Measurements from ENCODE around the gene ALDH8A1. TPM values are rescaled to one million over a fixed set of nuclear protein-coding genes. Genes with fewer than 3 reads are reported as not detected.

ALDH8A1 gene
- total and polyA plus RNA-seq, 4 donors, result 0.30 to 1.1 (median 0.57) TPM

DNA sequence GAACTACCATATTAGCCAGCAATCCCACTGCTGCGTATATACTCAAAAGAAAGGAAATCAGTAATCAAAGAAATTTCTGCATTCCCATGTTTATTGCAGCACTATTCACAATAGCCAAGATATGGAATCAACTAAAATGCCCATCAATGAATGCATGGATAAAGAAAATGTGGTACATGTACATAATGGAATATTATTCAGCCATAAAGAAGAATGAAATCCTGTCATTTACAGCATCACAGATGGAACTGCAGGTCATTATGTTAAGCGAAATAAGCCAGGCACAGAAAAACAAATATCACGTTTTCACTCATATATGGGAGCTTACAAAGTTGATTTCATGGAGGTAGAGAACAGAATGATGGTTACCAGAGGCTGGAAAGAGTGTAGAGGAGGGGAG lies 65.1 kb downstream of the ALDH8A1 start:
- ATAC-seq (ENCODE audit: insufficient read depth, low FRiP score), result no peak
- H3K9ac ChIP-seq (ENCODE audit: insufficient read depth in 1 of 2, low read length in 2 of 2), result no peak overlapping the region
- H3K27me3 ChIP-seq (ENCODE audit: control insufficient read depth in 3 of 3, insufficient read depth in 3 of 3, low read length in 2 of 3), result no peaks in the 10 kb centered on the region
- no peak for DNase-seq
- H3K27ac ChIP-seq (ENCODE audit: low read depth in 1 of 2, low read length in 1 of 2), result no peak overlapping the region
- no peak overlapping the region for H3K4me3 ChIP-seq
- no peaks in the 10 kb centered on the region for H3K36me3 ChIP-seq (ENCODE audit: control insufficient read depth in 4 of 4, insufficient read depth in 4 of 4, low read length in 4 of 4)
- H3K4me1 ChIP-seq (ENCODE audit: control insufficient read depth in 5 of 5, insufficient read depth in 5 of 5, low read length in 5 of 5), result no peaks in the 10 kb centered on the region
- TF ChIP-seq, protein P1, sequence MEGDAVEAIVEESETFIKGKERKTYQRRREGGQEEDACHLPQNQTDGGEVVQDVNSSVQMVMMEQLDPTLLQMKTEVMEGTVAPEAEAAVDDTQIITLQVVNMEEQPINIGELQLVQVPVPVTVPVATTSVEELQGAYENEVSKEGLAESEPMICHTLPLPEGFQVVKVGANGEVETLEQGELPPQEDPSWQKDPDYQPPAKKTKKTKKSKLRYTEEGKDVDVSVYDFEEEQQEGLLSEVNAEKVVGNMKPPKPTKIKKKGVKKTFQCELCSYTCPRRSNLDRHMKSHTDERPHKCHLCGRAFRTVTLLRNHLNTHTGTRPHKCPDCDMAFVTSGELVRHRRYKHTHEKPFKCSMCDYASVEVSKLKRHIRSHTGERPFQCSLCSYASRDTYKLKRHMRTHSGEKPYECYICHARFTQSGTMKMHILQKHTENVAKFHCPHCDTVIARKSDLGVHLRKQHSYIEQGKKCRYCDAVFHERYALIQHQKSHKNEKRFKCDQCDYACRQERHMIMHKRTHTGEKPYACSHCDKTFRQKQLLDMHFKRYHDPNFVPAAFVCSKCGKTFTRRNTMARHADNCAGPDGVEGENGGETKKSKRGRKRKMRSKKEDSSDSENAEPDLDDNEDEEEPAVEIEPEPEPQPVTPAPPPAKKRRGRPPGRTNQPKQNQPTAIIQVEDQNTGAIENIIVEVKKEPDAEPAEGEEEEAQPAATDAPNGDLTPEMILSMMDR (IDR thresholded peaks at IDR 0.05; ENCODE audit: control extremely low read depth, extremely low read depth), result no peak
- WGBS, 2 donors, result 97% methylated on average over 3 of the region's 3 CpGs
- no peaks in the 10 kb centered on the region for H3K9me3 ChIP-seq (ENCODE audit: control insufficient read depth in 4 of 4, insufficient read depth in 3 of 4, low read length in 3 of 4)

DNA sequence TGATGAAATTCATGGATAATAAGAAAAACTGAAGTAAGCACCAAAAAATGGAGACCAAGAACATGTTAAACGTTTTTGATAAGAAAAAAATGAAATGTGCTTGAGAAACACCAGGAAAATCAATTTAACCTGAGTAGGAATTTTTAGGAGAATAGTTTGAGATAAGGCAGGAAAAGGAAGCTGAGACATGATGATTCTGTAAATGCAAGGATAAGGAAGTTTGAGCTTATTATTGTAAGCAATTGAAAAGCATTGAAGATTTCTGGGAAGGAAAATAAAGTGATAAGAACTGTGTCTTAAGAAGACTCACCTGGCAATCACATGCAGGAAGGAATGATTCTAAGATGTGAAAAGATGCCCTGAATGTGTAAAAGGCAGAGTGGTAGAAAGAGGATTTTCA lies 66.6 kb downstream of the ALDH8A1 start:
- no peaks in the 10 kb centered on the region for H3K9me3 ChIP-seq (ENCODE audit: control insufficient read depth in 4 of 4, insufficient read depth in 3 of 4, low read length in 3 of 4)
- no peak overlapping the region for H3K9ac ChIP-seq (ENCODE audit: insufficient read depth in 1 of 2, low read length in 2 of 2)
- no peak for ATAC-seq (ENCODE audit: insufficient read depth, low FRiP score)
- H3K36me3 ChIP-seq (ENCODE audit: control insufficient read depth in 4 of 4, insufficient read depth in 4 of 4, low read length in 4 of 4), result no peaks in the 10 kb centered on the region
- no peak overlapping the region for H3K4me3 ChIP-seq
- no peak overlapping the region for H3K27ac ChIP-seq (ENCODE audit: low read depth in 1 of 2, low read length in 1 of 2)
- H3K27me3 ChIP-seq (ENCODE audit: control insufficient read depth in 3 of 3, insufficient read depth in 3 of 3, low read length in 2 of 3), result no peaks in the 10 kb centered on the region
- no peaks in the 10 kb centered on the region for H3K4me1 ChIP-seq (ENCODE audit: control insufficient read depth in 5 of 5, insufficient read depth in 5 of 5, low read length in 5 of 5)
- DNase-seq, result no peak
- WGBS, 2 donors, result 24 to 50% methylated on average over 1 of the region's 1 CpG
- TF ChIP-seq, protein P1 (IDR thresholded peaks at IDR 0.05; ENCODE audit: control extremely low read depth, extremely low read depth), result no peak

DNA sequence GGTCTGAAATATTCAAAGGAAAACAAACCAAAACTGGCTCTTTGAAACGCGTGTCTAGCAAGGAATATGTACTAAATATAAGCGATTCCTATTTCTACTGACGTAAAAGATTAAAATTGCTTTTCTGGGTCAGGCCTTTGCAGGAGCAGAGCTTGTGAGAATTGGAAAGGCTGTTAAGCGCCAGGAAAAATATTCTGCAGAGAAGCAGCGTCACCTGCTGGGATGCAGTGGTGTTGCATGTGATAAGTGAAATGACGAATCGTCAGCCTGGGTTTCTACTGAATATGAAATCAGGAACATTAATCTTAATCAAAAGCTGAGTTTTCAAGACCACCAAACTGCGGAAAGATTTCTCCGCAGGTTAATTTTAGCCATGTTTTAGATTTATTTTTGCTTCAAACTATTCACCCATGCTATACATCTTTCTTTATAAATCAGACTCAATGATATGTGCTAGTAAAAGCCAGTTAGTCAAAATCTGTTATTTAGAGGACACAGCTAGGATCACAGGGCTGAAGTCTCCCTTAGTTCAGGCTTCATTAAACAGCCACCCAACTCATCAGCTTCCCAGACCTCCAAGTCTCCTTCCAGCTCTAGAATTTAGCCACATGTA lies 67.4 kb downstream of the ALDH8A1 start:
- no peaks in the 10 kb centered on the region for H3K36me3 ChIP-seq (ENCODE audit: control insufficient read depth in 4 of 4, insufficient read depth in 4 of 4, low read length in 4 of 4)
- no peak overlapping the region for H3K27ac ChIP-seq (ENCODE audit: low read depth in 1 of 2, low read length in 1 of 2)
- H3K4me3 ChIP-seq, result no peak overlapping the region
- no peaks in the 10 kb centered on the region for H3K9me3 ChIP-seq (ENCODE audit: control insufficient read depth in 4 of 4, insufficient read depth in 3 of 4, low read length in 3 of 4)
- no peak overlapping the region for H3K9ac ChIP-seq (ENCODE audit: insufficient read depth in 1 of 2, low read length in 2 of 2)
- WGBS, 2 donors, result 57 to 86% methylated on average over 10 of the region's 10 CpGs
- no peaks in the 10 kb centered on the region for H3K27me3 ChIP-seq (ENCODE audit: control insufficient read depth in 3 of 3, insufficient read depth in 3 of 3, low read length in 2 of 3)
- peak; percentile 71 to 83 (median 75) for DNase-seq
- TF ChIP-seq, protein P1 (IDR thresholded peaks at IDR 0.05; ENCODE audit: control extremely low read depth, extremely low read depth), result peak; percentile 95
- no peaks in the 10 kb centered on the region for H3K4me1 ChIP-seq (ENCODE audit: control insufficient read depth in 5 of 5, insufficient read depth in 5 of 5, low read length in 5 of 5)
- ATAC-seq (ENCODE audit: insufficient read depth, low FRiP score), result peak; percentile 75
